ENCODE data around the gene RECQL5.

The RECQL5 gene

DNA sequence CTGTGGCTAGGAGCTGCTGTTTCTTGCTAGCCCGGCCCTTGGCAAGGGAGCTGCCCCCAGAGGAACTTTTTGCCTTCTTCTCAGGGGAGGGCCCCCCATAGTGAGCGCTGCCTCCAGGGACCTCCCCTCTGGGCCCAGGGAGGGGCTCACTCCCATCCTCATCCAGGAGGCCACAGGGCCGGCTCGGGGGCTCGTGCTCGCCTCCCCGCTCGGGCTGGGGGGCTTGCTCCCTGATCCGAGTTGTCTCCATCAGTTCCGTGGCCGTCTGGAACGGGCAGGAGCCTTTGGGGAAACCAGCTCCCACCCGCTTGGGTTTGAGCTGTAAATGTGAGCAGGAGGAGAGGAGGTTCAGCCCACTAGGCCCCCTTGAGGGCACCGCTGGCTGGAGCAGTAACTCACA lies 37.8 kb downstream of the RECQL5 start:
- no peak overlapping the region for H3K4me3 ChIP-seq (ENCODE audit: low read depth in 1 of 2, low read length in 2 of 2)
- peaks cover 26% of the 10 kb centered on the region for H3K36me3 ChIP-seq (ENCODE audit: insufficient read depth, low read length)
- H3K4me2 ChIP-seq (ENCODE audit: insufficient read depth, low read length), result no peak overlapping the region
- H3K9me3 ChIP-seq (ENCODE audit: insufficient read depth, low read length, severe bottlenecking), result no peaks in the 10 kb centered on the region
- H4K20me1 ChIP-seq (ENCODE audit: insufficient read depth, low read length), result peaks cover 21% of the 10 kb centered on the region
- no peak overlapping the region for H3K27ac ChIP-seq (ENCODE audit: low read length)
- H2AFZ ChIP-seq (ENCODE audit: low read depth, low read length), result no peak overlapping the region
- H3K27me3 ChIP-seq (ENCODE audit: insufficient read depth, low read length, poor library complexity), result no peaks in the 10 kb centered on the region
- no peak overlapping the region for H3K9ac ChIP-seq (ENCODE audit: low read depth, low read length)
- peaks cover 11% of the 10 kb centered on the region for H3K4me1 ChIP-seq (ENCODE audit: insufficient read depth, low read length)
- TF ChIP-seq EZH2 (IDR thresholded peaks at IDR 0.05; ENCODE audit: borderline replicate concordance, low read depth, low read length, severe bottlenecking), result no peak
- TF ChIP-seq, protein P1, sequence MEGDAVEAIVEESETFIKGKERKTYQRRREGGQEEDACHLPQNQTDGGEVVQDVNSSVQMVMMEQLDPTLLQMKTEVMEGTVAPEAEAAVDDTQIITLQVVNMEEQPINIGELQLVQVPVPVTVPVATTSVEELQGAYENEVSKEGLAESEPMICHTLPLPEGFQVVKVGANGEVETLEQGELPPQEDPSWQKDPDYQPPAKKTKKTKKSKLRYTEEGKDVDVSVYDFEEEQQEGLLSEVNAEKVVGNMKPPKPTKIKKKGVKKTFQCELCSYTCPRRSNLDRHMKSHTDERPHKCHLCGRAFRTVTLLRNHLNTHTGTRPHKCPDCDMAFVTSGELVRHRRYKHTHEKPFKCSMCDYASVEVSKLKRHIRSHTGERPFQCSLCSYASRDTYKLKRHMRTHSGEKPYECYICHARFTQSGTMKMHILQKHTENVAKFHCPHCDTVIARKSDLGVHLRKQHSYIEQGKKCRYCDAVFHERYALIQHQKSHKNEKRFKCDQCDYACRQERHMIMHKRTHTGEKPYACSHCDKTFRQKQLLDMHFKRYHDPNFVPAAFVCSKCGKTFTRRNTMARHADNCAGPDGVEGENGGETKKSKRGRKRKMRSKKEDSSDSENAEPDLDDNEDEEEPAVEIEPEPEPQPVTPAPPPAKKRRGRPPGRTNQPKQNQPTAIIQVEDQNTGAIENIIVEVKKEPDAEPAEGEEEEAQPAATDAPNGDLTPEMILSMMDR (IDR thresholded peaks at IDR 0.05; ENCODE audit: borderline replicate concordance, extremely low read depth, low read length, poor library complexity, severe bottlenecking), result no peak
- H3K79me2 ChIP-seq (ENCODE audit: insufficient read depth, low read length), result no peaks in the 10 kb centered on the region
- DNase-seq, result no peak
- no peak for ATAC-seq (ENCODE audit: insufficient read depth, low read depth)

DNA sequence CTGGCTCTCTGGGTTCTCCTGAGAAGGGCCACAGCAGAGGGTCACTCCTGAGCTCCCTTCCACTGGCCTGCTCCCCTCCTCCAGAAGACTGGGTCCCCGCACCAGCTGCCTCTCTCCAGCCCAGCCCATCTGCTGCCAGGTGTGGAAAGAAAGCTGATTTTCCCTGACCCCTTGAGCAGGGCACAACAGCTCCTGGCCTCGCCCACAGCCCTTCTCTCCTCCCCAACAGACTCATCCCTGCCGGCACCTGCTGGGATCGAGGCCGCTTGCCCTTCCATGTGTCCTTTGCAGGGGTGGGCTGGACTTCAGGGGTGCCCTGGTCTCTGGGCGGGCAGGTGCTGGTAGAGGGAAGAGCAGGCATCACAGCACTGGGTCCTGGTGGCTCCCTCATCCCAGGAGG lies 38.5 kb downstream of the RECQL5 start:
- Histone ChIP-seq H3K4me3 (ENCODE audit: low read depth in 1 of 2, low read length in 2 of 2) (no peak overlapping the region), H4K20me1 (ENCODE audit: insufficient read depth, low read length) (peaks cover 17% of the 10 kb centered on the region), H3K27ac (ENCODE audit: low read length) (no peak overlapping the region), H3K79me2 (ENCODE audit: insufficient read depth, low read length) (no peaks in the 10 kb centered on the region), H3K9me3 (ENCODE audit: insufficient read depth, low read length, severe bottlenecking) (no peaks in the 10 kb centered on the region), H3K27me3 (ENCODE audit: insufficient read depth, low read length, poor library complexity) (no peaks in the 10 kb centered on the region), H3K4me1 (ENCODE audit: insufficient read depth, low read length) (peaks cover 5% of the 10 kb centered on the region), H3K4me2 (ENCODE audit: insufficient read depth, low read length) (no peak overlapping the region), H2AFZ (ENCODE audit: low read depth, low read length) (no peak overlapping the region), H3K9ac (ENCODE audit: low read depth, low read length) (no peak overlapping the region), H3K36me3 (ENCODE audit: insufficient read depth, low read length) (peaks cover 26% of the 10 kb centered on the region)
- TF ChIP-seq EZH2 (IDR thresholded peaks at IDR 0.05; ENCODE audit: borderline replicate concordance, low read depth, low read length, severe bottlenecking), result no peak
- TF ChIP-seq, protein P1 (IDR thresholded peaks at IDR 0.05; ENCODE audit: borderline replicate concordance, extremely low read depth, low read length, poor library complexity, severe bottlenecking), result no peak
- ATAC-seq (ENCODE audit: insufficient read depth, low read depth), result no peak
- DNase-seq, result no peak

- TF ChIP-seq EZH2 (IDR thresholded peaks at IDR 0.05; ENCODE audit: borderline replicate concordance, low read depth, low read length, severe bottlenecking), result no peak
- TF ChIP-seq, protein P1 (IDR thresholded peaks at IDR 0.05; ENCODE audit: borderline replicate concordance, extremely low read depth, low read length, poor library complexity, severe bottlenecking), result no peak
- ATAC-seq (ENCODE audit: insufficient read depth, low read depth) (no peak), DNase-seq (no peak)
- Histone ChIP-seq H3K4me3 (ENCODE audit: low read depth in 1 of 2, low read length in 2 of 2) (no peak overlapping the region), H4K20me1 (ENCODE audit: insufficient read depth, low read length) (0 out of 2 replicates have a peak, but pooled peaks cover 8% of the 10 kb centered on the region), H2AFZ (ENCODE audit: low read depth, low read length) (no peak overlapping the region), H3K4me2 (ENCODE audit: insufficient read depth, low read length) (no peak overlapping the region), H3K36me3 (ENCODE audit: insufficient read depth, low read length) (peaks cover 25% of the 10 kb centered on the region), H3K79me2 (ENCODE audit: insufficient read depth, low read length) (no peaks in the 10 kb centered on the region), H3K9ac (ENCODE audit: low read depth, low read length) (no peak overlapping the region), H3K27ac (ENCODE audit: low read length) (no peak overlapping the region), H3K9me3 (ENCODE audit: insufficient read depth, low read length, severe bottlenecking) (no peaks in the 10 kb centered on the region), H3K4me1 (ENCODE audit: insufficient read depth, low read length) (no peaks in the 10 kb centered on the region), H3K27me3 (ENCODE audit: insufficient read depth, low read length, poor library complexity) (no peaks in the 10 kb centered on the region)
Measured at GRCh38 chr17:75627094-75627493, 39.9 kb downstream of the RECQL5 start.
